GM12864 (cell line): ENCODE results near the gene BFSP1.
A peak's percentile ranks its signal among the peaks of the same experiment; 100 is the strongest.

Experiments
- DNase-seq: peaks from one replicate; pipeline ENCODE4 v3.0.0-alpha.2; 2011; ENCODE audit warnings: low read depth
- H3K4me3 ChIP-seq: 2 replicates; pipeline ENCODE4 v1.5.1; 2011; ENCODE audit warnings: mild to moderate bottlenecking, low read depth, low read length, control low read depth
- TF ChIP-seq, protein P1 (sequence below): IDR thresholded peaks from 2 replicates; pipeline ENCODE4 v1.5.1; 2011; ENCODE audit warnings: low read depth, mild to moderate bottlenecking, moderate library complexity, low read length, control low read depth, inconsistent platforms; ENCODE audit errors: missing control alignments

The BFSP1 gene

DNA sequence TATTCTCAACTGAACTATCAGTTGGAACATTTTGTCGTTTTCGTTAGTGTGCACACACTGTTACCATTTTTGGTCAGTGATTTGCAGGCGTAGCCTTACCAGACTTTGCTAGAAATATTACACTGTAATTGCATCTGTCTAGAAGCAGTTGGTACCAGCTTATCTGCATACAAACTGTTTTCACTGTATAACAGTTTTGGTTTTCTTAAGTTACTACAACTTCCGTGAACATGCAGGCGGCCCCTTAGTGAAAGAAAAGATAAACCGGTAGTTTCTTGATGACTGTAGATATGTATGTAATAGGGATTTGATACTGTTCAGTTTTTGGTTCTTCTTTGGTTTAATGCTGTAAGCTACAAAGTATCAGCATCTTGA, 40.0 kb upstream of the BFSP1 start:
- TF ChIP-seq, protein P1, sequence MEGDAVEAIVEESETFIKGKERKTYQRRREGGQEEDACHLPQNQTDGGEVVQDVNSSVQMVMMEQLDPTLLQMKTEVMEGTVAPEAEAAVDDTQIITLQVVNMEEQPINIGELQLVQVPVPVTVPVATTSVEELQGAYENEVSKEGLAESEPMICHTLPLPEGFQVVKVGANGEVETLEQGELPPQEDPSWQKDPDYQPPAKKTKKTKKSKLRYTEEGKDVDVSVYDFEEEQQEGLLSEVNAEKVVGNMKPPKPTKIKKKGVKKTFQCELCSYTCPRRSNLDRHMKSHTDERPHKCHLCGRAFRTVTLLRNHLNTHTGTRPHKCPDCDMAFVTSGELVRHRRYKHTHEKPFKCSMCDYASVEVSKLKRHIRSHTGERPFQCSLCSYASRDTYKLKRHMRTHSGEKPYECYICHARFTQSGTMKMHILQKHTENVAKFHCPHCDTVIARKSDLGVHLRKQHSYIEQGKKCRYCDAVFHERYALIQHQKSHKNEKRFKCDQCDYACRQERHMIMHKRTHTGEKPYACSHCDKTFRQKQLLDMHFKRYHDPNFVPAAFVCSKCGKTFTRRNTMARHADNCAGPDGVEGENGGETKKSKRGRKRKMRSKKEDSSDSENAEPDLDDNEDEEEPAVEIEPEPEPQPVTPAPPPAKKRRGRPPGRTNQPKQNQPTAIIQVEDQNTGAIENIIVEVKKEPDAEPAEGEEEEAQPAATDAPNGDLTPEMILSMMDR, result no peak
- H3K4me3 ChIP-seq, result peak overlapping the region; percentile 93
- peak; percentile 18 for DNase-seq

DNA sequence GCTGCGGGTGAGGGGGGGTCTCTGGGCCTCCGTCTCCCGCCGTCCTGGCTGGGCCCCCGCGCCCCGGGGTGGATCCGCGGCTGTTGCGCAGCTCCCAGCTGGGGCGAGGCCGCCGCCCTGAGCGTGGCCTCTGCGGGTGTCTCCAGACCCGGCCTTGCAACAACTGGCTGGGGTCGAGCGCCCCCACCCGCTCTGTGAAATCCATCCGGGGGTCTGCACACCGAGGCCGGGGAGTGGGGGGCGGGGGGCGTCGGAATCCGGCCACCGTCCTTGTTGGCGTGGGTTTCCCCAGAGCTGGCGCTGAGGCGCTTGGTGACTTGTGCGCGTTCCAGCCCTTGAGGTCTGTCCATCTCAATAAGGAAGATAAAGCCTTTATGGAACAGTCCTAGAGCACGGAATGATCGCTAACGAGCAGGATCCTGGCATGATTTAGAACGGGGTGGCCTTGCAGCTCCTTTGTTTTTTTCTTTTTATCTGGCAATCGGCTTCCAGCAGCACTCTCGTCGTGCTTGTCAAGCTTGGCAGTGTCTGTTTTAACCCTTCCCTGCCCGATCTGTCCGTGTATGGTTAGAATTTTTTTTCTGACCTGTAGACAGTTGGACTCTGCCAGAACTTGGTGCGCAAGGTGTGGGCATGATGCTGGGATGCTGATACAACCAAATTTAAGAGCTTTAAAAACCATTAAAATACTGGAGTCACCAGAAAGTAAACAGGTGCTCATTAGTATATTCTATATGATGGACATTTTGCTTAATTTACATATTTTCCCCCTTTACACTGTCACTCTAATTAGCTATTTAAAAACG, 39.4 kb upstream of the BFSP1 start:
- peak overlapping the region; percentile 93 for H3K4me3 ChIP-seq
- TF ChIP-seq, protein P1, result no peak
- DNase-seq, result no peak

DNA sequence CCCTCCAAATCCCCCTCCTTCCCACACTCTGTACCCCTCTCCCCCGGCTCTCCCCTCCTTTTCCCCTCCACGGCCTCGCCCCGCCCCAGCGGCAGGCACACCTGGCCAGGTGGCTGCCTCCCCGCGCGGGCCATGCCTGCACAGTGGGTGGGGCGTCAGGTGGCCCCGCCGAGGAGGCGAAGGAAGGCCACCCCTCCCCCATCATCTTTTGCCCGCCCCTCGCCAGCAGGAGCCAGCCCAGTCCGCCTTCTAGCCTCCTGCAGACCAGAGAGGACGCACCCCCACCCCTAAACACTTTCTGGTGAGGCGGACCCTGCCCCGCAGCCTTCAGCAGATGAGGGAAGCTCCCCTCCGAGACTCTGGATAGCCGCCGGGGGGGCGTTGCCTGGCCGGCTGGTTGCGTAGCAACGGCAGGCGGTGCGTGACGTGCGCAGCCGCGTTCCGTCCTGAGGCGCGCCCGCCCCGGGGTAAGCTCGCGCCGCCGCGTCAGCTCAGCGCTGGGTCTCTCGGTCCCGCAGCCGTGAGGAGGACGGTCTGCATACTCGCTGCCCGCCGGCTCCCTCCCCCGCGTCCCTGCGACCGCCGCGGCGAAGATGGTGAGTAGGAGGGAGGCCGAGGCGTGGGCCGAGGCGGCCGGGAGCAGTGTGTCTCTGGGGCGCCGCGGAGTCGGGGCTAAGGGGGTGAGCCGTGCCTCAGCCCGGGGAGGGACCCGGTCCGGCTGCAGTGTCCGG, 38.6 kb upstream of the BFSP1 start, which contains the start of gene DSTN:
TSS of gene DSTN (plus strand) at position 460 of the 731 bp plus-strand sequence. CDS start at position 594, 134 bp downstream.
- H3K4me3 ChIP-seq, result peak within 1 kb of the TSS; percentile 93
- TF ChIP-seq, protein P1, result no peak
- DNase-seq, result peak; percentile 49

DNA sequence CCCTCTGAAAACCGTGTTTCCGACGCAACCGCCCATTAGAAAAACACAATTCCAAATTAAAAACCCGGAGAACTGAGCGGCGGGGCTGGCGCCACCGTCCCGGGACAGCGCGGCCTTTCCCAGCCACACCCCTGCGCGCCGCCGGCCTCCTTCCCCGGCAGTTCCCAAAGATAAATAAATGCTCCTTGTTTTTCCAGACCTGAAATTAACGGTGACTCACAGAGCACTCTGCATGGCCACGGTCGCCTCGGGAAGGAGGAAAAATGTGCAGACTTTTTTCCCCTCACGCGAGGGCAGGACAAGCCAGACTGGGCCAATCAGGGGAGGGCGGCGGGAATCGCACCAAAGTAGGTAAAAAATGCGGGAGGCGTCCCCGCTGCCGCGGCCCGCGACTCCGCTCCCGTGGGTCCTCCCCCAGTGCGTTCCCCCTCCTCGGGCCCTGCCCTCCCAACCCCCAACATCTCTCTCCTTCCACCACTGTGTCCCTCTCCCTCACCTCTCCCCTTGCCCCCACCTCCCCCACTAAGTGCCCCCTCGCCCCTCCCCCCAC, 37.9 kb upstream of the BFSP1 start:
- DNase-seq, result no peak
- peak overlapping the region; percentile 23 for H3K4me3 ChIP-seq
- TF ChIP-seq, protein P1, result no peak

DNA sequence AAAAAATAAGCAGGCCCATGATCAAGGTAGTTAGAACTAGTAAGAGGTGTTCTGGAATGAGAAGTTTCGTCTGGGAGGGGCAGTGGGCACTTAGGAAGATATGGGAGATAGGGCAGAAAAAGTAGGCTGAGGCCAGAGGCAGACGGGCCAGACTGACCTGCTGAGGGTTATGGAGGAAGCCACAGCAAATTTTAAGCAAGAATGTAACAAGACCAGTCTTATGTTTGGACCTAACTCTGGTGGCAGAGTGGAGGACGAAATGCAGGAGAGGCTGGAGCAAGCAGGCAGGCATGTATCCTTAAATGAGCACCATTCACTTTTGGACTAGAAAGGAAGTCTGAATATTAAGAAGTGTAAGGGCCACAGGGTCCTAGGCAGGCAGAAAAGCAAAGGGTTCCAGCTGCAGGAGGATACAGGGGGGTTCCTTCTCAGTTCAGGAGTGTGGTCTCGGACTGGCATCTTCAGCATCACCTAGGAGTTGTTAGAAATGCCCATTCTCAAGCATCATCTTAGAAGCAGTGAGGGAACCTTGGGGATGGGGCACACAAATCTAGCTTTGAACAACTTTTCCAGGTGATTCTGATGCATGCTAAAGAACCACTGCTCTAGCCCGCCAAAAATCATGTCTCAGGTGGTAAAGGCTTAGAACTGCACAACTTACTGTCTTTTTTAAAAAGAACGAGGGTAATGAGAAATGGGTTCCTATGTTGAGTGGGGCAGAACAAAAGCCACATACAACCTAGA, 37.0 kb upstream of the BFSP1 start:
- DNase-seq, result no peak
- H3K4me3 ChIP-seq, result no peak overlapping the region
- TF ChIP-seq, protein P1, result no peak

DNA sequence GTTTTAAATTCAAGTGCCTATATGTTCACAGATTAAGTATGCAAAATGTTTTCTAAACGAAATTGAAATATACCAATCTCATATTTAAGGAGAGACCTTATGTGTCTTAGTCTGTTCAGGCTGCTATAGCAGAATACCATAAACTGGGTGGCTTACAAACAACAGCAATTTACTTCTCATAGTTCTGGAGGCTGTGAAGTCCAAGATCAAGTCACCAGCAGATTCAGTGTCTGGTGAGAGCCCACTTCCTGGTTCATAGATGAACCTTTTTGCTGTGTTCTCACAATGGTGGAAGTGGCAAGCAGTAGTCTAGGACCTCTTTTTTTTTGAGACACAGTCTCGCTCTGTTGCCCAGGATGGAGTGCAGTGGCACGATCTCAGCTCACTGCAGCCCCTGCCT, 35.2 kb upstream of the BFSP1 start:
- no peak overlapping the region for H3K4me3 ChIP-seq
- TF ChIP-seq, protein P1, result no peak
- DNase-seq, result no peak
